Mesenchymal stem cell (in vitro differentiated cells and primary cell): ENCODE results near the gene TMEM151A.
A peak's percentile ranks its signal among the peaks of the same experiment; 100 is the strongest.

Experiments used
- DNase-seq: peaks from one replicate; pipeline ENCODE4 v3.0.0-alpha.2; 2013
- H2AFZ ChIP-seq: one replicate; pipeline ENCODE4 v1.6.1; 2013; ENCODE audit warnings: low read depth, mild to moderate bottlenecking, control low read depth, inconsistent platforms, low read length, moderate library complexity
- H2AK5ac ChIP-seq: 2 replicates; pipeline ENCODE4 v1.6.1; 2013; ENCODE audit warnings: low read length, moderate library complexity, mild to moderate bottlenecking, inconsistent platforms; ENCODE audit not compliant: severe bottlenecking
- H2BK120ac ChIP-seq: one replicate; pipeline ENCODE4 v1.6.1; 2013; ENCODE audit warnings: low read depth, mild to moderate bottlenecking, inconsistent platforms, low read length, moderate library complexity
- H2BK12ac ChIP-seq, 2 experiments: one replicate each; pipeline ENCODE4 v1.6.1; 2013; ENCODE audit warnings: inconsistent platforms in 2 of 2, low read length in 2 of 2, mild to moderate bottlenecking in 2 of 2, moderate library complexity in 2 of 2, control low read depth in 1 of 2
- H2BK15ac ChIP-seq: one replicate; pipeline ENCODE4 v1.6.1; 2013; ENCODE audit warnings: mild to moderate bottlenecking, low read depth, inconsistent platforms; ENCODE audit not compliant: poor library complexity, severe bottlenecking
- H2BK5ac ChIP-seq: 2 replicates; pipeline ENCODE4 v1.6.1; 2013; ENCODE audit warnings: low read depth, mild to moderate bottlenecking, low read length, control low read depth, inconsistent platforms; ENCODE audit not compliant: poor library complexity, severe bottlenecking
- H3K14ac ChIP-seq, 2 experiments: one replicate each; pipeline ENCODE4 v1.6.1; 2013; ENCODE audit warnings: inconsistent platforms in 2 of 2, low read length in 2 of 2, control low read depth in 1 of 2, mild to moderate bottlenecking in 1 of 2, moderate library complexity in 1 of 2
- H3K18ac ChIP-seq, 2 experiments: one replicate each; pipeline ENCODE4 v1.6.1; 2013; ENCODE audit warnings: inconsistent platforms in 2 of 2, low read length in 2 of 2, control low read depth in 1 of 2, low read depth in 1 of 2, mild to moderate bottlenecking in 1 of 2
- H3K23ac ChIP-seq, 2 experiments: one replicate each; pipeline ENCODE4 v1.6.1; 2013; ENCODE audit warnings: inconsistent platforms in 2 of 2, low read length in 2 of 2, mild to moderate bottlenecking in 2 of 2, moderate library complexity in 2 of 2, control low read depth in 1 of 2
- H3K27ac ChIP-seq: 2 replicates; pipeline ENCODE4 v1.5.1; 2013; ENCODE audit warnings: mild to moderate bottlenecking, moderate library complexity, low read length, control low read depth, inconsistent platforms; ENCODE audit not compliant: poor library complexity, severe bottlenecking
- H3K27me3 ChIP-seq, 2 experiments: 2 replicates each; pipeline versions ENCODE4 v1.6.1 to v1.7.0; 2013; ENCODE audit warnings: low read length in 2 of 2, mild to moderate bottlenecking in 2 of 2, moderate library complexity in 2 of 2, control low read depth in 1 of 2, inconsistent platforms in 1 of 2; ENCODE audit not compliant: control insufficient read depth in 1 of 2, insufficient read depth in 1 of 2
- H3K36me3 ChIP-seq, 2 experiments: 2 replicates each; pipeline versions ENCODE4 v1.6.1 to v1.7.0; 2013; ENCODE audit warnings: low read length in 2 of 2, control low read depth in 1 of 2, inconsistent platforms in 1 of 2, low read depth in 1 of 2, mild to moderate bottlenecking in 1 of 2; ENCODE audit not compliant: insufficient read depth in 2 of 2, control insufficient read depth in 1 of 2
- H3K4ac ChIP-seq, 2 experiments: one replicate each; pipeline ENCODE4 v1.6.1; 2013; ENCODE audit warnings: inconsistent platforms in 2 of 2, low read length in 2 of 2, mild to moderate bottlenecking in 2 of 2, moderate library complexity in 2 of 2, control low read depth in 1 of 2, low read depth in 1 of 2
- H3K4me1 ChIP-seq: 2 replicates; pipeline ENCODE4 v1.6.1; 2013; ENCODE audit warnings: low read depth, low read length, control low read depth; ENCODE audit not compliant: control insufficient read depth, insufficient read depth
- H3K4me2 ChIP-seq: 2 replicates; pipeline ENCODE4 v1.6.1; 2013; ENCODE audit warnings: low read length, mild to moderate bottlenecking, inconsistent platforms; ENCODE audit not compliant: poor library complexity, severe bottlenecking
- H3K4me3 ChIP-seq, 2 experiments: 2 replicates each; pipeline versions ENCODE4 v1.5.1 to v1.7.0; 2013; ENCODE audit warnings: low read length in 2 of 2, mild to moderate bottlenecking in 2 of 2, control low read depth in 1 of 2, low read depth in 1 of 2; ENCODE audit not compliant: insufficient read depth in 1 of 2
- H3K79me1 ChIP-seq: replicated peaks from 2 replicates; pipeline ENCODE4 v1.6.1; 2013; ENCODE audit warnings: mild to moderate bottlenecking, control low read depth, low read length, inconsistent platforms; ENCODE audit not compliant: poor library complexity, severe bottlenecking
- H3K9ac ChIP-seq: 2 replicates; pipeline ENCODE4 v1.7.0; 2013; ENCODE audit warnings: mild to moderate bottlenecking, low read length, moderate library complexity
- H3K9me3 ChIP-seq: 2 replicates; pipeline ENCODE4 v1.7.0; 2013; ENCODE audit warnings: mild to moderate bottlenecking, low read length; ENCODE audit not compliant: control insufficient read depth
- H4K8ac ChIP-seq: one replicate; pipeline ENCODE4 v1.6.1; 2013; ENCODE audit warnings: inconsistent platforms, mild to moderate bottlenecking, low read length, moderate library complexity
- H4K91ac ChIP-seq: one replicate; pipeline ENCODE4 v1.6.1; 2013; ENCODE audit warnings: mild to moderate bottlenecking, low read length, inconsistent platforms
- WGBS: methylation state at CpG from one replicate; pipeline ENCODE4 v1.1.7; 2013; ENCODE audit warnings: mixed read lengths; 5-methylcytosine and 5-hydroxymethylcytosine counted together

Gene TMEM151A

GRCh38 chr11:66282468-66283455 lies 8.9 kb upstream of the TMEM151A start:
- Histone ChIP-seq H4K8ac (no peak overlapping the region), H3K14ac (no peak overlapping the region), H3K4me1 (peaks cover 41% of the 10 kb centered on the region), H3K79me1 (peaks cover 27% of the 10 kb centered on the region), H2BK5ac (no peak overlapping the region), H3K4me2 (no peak overlapping the region), H3K23ac (no peak overlapping the region), H3K4me3 (no peak overlapping the region), H3K36me3 (peaks cover 36 to 48% of the 10 kb centered on the region in 2 experiments), H2AK5ac (no peak overlapping the region), H3K4ac (no peak overlapping the region), H3K9me3 (no peaks in the 10 kb centered on the region), H2BK120ac (no peak overlapping the region), H3K18ac (no peak overlapping the region), H2AFZ (no peak overlapping the region), H3K9ac (peak overlapping the region; percentile 61), H3K27ac (no peak overlapping the region), H4K91ac (no peak overlapping the region), H2BK15ac (no peak overlapping the region), H2BK12ac (no peak overlapping the region), H3K27me3 (peaks cover 7 to 13% of the 10 kb centered on the region in 2 experiments)
- peak; percentile 96 for DNase-seq
- WGBS = 13% methylated on average over 33 of the region's 35 CpGs

GRCh38 chr11:66283461-66284105 lies 8.1 kb upstream of the TMEM151A start:
- no peak overlapping the region for H3K9ac ChIP-seq
- peaks cover 28% of the 10 kb centered on the region for H3K79me1 ChIP-seq
- H3K27ac ChIP-seq = no peak overlapping the region
- no peak overlapping the region for H3K23ac ChIP-seq
- H3K4me1 ChIP-seq = peaks cover 40% of the 10 kb centered on the region
- no peak overlapping the region for H3K4me3 ChIP-seq
- H4K91ac ChIP-seq = no peak overlapping the region
- no peak overlapping the region for H3K18ac ChIP-seq
- no peak overlapping the region for H4K8ac ChIP-seq
- no peak overlapping the region for H2BK12ac ChIP-seq
- H3K14ac ChIP-seq = no peak overlapping the region
- H3K9me3 ChIP-seq = no peaks in the 10 kb centered on the region
- H2BK15ac ChIP-seq = no peak overlapping the region
- 92% methylated on average over 12 of the region's 14 CpGs for WGBS
- no peak overlapping the region for H2BK120ac ChIP-seq
- H2AK5ac ChIP-seq = no peak overlapping the region
- H3K27me3 ChIP-seq = peaks cover 7 to 13% of the 10 kb centered on the region in 2 experiments
- DNase-seq = no peak
- H3K4ac ChIP-seq = no peak overlapping the region
- no peak overlapping the region for H2BK5ac ChIP-seq
- peaks cover 36 to 51% of the 10 kb centered on the region in 2 experiments for H3K36me3 ChIP-seq
- H3K4me2 ChIP-seq = no peak overlapping the region
- H2AFZ ChIP-seq = no peak overlapping the region

- Histone ChIP-seq H2BK15ac (no peak overlapping the region), H3K79me1 (peaks cover 28% of the 10 kb centered on the region), H3K4me1 (peaks cover 40% of the 10 kb centered on the region), H2BK5ac (no peak overlapping the region), H3K27me3 (peaks cover under 1 to 2% of the 10 kb centered on the region in 2 experiments), H3K14ac (no peak overlapping the region), H2AK5ac (no peak overlapping the region), H3K36me3 (peaks cover 36 to 51% of the 10 kb centered on the region in 2 experiments), H3K18ac (no peak overlapping the region), H4K91ac (no peak overlapping the region), H2AFZ (no peak overlapping the region), H3K4me2 (no peak overlapping the region), H2BK12ac (no peak overlapping the region), H3K4me3 (no peak overlapping the region), H3K27ac (no peak overlapping the region), H3K4ac (no peak overlapping the region), H3K9me3 (no peaks in the 10 kb centered on the region), H3K23ac (no peak overlapping the region), H3K9ac (no peak overlapping the region), H2BK120ac (no peak overlapping the region), H4K8ac (no peak overlapping the region)
- DNase-seq = no peak
- 96% methylated on average over 15 of the region's 16 CpGs for WGBS
Measured at GRCh38 chr11:66284526-66285078, 7.1 kb upstream of the TMEM151A start.
